Stimulated activated CD4-positive, alpha-beta T cell treated with anti-CD3 and anti-CD28 coated beads, TNF-alpha, amount 100 ng/mL, for 1 hour (primary cell): ENCODE data around the gene PCMT1.
"Not testable (repeated sequence)": the region's sequence is repeated elsewhere in the genome, so short reads cannot be mapped to it uniquely, and the experiment has no call there.

Experiments used
- DNase-seq, 3 donors: peaks; one replicate each; pipeline ENCODE4 v3.0.0-alpha.2; 2020; ENCODE audit warnings: low read depth in 3 of 3, low spot score in 1 of 3

PCMT1 gene

DNA sequence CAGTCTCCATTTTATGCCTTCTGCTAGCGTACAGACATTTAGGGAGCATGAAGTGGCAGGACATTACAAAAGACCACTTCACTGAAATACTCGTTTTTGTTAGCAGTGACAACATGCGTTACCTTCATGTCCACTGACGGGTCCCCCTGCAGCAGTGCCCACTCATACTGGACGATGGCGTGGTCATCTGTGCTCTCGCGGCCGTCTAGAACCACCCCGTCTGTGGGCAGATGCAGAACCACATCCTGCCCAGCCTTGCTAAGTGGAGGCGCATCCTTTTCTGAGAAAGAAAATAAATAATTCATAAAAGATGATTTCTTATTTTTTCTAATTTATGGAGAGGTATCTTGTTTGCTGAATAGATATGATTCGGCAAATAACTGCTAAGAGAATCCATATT lies 103.3 kb downstream of the PCMT1 start:
- DNase-seq = no peak

DNA sequence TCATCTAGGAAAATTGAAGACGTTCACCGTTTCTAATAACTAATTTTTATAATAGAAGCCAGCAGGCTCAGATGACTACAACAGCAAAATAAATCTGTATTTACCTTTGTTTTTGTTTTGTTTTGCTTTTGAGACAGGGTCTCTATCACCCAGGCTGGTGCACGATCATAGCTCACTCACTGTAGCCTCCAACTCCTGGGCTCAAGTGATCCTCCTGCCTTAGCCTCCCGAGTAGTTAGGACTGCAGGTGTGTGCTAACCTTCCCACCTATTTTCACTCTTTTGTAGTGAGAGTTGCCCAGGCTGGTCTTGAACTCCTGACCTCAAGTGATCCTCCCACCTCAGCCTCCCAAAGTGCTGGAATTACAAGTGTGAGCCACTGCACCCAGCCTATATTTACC lies 104.5 kb downstream of the PCMT1 start:
- DNase-seq = not testable (repeated sequence)

DNA sequence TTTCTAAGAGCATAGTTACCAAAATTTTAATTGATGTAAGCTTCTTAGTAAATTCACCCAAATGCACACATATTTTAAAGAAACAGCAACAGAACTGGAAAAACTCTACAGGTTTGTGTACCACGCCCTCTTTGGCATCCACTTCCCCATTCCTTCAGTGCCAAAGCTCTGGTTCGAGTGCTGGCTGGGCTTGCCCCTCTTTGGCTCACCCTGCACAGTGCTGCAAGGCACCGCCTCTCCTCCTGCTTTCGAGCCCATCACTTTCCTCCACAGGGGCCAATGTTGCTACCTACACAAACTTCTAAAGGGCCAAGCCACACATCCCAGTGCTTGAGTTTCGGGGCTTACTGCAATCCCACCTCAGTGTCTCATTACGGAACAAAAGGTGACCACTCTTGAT lies 105.0 kb downstream of the PCMT1 start:
- DNase-seq = no peak

DNA sequence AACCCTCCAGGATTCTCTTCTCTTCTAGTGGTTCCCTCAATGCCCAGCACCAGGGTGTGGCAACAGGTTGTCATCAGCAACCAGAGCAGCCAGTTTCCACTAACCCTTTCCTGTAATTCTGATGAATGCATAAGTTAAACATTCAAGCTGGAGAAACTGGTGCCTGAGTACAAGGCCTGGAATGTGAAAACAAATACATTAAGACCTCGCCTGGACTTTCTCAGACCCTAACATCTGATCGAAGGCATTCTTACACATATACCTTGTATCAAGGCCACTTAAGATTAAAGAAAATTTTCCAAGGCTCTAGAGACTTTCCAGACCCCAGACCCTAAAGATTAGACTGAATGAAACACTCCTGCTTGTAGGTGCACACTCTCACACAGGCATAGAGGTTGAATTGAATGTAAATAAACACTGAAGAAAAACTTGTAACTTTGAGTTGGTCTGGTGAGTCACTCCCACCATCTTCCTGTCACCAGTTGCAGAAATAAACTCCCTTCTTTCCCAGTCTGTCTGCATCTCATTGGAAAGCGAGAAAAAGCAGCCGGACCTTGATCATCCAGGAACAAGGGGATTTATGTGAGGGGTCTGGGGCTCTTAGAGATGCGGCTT lies 105.6 kb downstream of the PCMT1 start:
- DNase-seq = no peak

DNA sequence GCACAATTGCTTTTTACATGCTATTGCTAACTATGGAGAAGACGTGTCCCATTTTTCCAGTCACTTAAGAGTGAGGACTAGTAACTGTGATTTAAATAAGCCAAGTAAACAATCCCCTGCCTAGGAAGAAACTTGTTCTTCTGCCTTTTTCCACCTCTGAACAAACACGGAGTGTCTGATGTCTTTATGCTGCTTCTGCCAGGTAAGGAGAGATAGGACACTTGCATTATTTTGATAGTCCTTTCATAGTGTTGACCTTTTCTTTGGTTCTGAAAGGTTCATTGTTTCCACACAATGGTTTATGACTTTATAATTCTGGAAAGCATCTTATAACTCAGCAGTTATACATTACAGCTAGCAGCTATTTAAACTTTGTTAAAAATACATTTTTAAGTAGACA lies 106.2 kb downstream of the PCMT1 start:
- DNase-seq = no peak

DNA sequence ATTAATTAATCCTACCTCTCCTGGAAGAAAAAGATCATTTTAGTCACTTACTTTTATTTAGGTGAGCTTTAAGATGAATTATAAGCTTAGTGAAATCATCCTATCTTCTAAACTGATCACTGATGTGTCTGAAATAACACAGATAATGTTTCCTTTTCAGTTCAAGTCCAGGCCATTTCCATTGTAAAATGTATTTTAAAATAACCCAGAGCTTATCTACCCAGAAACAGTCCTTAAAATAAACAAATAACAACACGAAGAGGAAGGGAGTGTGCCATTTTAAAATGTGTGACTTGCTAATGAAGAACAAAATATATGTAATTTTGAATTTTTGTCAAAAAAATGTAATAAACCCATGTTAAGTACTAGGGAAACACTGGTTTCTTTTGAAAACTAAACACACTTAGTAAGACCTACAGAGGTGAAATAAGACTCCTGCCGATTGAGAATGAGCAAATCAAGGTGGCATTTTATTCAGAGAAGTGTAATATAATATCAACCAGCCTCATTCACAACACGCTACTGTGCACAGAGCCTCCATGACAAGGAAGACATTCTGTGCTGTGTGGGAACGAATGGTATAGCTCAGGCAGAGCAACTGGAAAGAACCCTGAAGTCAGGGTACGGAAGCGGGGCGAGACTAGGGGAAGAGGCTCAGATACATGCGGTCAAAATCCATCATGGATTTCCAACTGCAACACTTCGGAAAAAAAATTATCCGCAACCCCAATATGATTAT lies 106.9 kb downstream of the PCMT1 start:
- no peak for DNase-seq

DNA sequence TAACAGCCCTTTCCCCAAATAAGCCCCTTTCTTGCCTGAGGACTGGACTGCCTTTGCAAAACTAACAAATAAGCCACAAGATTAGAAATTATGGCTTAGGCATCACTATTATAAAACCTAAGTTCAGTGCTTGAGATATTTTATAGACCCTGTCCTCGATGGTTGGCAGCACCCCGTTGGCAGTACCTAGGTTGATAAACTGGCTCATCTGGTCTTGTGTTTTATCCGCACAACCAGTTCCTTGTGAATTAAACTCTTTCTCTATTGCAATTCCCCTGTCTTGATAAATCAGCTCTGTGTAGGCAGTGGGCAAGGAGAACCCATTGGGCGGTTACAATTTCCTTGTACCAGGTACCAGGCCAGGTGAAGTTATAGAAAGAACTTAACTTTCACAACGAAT lies 108.0 kb downstream of the PCMT1 start:
- DNase-seq = no peak

DNA sequence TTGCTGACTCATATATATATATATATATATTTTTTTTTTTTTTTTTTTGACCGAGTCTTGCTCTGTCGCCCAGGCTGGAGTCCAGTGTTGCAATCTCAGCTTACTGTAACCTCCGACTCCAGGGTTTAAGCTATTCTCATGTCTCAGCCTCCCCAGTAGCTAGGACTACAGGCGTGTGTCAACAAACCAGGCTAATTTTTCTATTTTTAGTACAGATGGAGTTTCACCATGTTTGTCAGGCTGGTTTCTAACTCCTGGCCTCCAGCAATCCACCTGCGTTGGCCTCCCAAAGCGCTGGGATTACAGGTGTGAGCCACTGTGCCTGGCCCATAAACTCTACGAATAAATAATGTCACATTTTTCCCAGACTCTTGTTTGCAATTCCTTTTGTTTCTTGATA lies 109.8 kb downstream of the PCMT1 start:
- DNase-seq = no peak

DNA sequence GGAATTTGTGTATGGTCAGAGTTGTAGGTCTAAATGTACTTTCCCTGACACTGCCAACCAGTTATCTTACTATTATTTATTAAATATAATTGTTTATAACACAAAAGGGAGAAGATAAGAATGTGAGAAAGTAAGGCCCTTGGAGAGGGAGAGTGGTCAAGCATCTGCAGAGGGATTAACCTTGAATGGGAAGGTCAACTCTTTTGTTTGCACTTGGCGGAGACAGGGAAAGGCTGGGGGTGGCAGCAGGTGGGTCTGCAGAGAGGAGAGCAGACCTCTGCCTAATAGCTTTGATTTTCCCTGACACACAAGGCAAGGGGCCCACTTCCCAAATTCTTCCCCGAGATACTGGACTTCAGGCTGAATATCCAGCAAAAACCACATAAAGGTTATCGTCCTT lies 110.4 kb downstream of the PCMT1 start:
- no peak for DNase-seq

DNA sequence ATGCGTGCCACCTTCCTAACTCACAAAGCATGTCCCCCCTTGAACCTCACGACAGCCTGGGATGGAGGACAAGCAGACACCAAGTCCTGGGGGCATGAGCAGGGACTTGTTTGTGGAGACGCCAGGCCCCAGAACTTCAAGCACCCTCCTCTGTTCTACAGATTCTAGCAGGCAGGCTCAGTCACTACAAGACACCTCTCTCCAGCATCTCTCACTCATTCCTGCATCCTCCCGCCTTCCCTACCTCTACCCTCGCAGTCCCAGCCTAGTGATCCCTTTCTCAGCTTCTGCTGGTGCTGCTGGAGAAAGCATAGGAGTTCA lies 110.9 kb downstream of the PCMT1 start:
- no peak for DNase-seq
